Lower leg skin (tissue), 3 donors: ENCODE data around the gene TTC7B.

Source experiments
- POLR2A ChIP-seq, 2 donors: fragments of 450-650 bp; IDR thresholded peaks; one replicate each; pipeline ENCODE4 v1.6.1; 2016 to 2017; ENCODE audit warnings: antibody characterized with exemption in 2 of 2, mild to moderate bottlenecking in 1 of 2, moderate library complexity in 1 of 2
- TF ChIP-seq, protein P1 (sequence below), 3 donors: fragments of 450-650 bp; IDR thresholded peaks; one replicate each; pipeline ENCODE4 v1.5.1; 2016; ENCODE audit warnings: antibody characterized with exemption in 3 of 3, mild to moderate bottlenecking in 3 of 3, moderate library complexity in 2 of 3

DNA sequence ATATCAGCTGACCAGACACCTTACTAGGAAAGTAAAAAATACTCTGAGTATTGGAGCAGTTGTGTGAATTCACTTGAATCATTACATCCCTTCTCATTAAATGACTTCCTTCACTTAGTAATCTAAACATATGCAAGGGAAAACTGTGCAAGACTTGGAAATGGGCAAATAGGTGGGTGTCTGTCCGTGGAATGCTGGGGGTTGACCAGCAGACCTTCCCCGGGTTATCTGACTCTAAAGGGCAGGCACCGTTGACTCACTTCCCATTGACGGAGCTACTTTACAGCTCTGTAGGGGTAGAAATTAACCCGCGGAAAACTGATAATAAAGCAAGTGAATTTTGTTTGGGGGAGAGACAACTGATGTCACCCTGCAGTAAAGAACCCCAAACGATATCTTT lies 199.3 kb downstream of the TTC7B start:
- TF ChIP-seq, protein P1, sequence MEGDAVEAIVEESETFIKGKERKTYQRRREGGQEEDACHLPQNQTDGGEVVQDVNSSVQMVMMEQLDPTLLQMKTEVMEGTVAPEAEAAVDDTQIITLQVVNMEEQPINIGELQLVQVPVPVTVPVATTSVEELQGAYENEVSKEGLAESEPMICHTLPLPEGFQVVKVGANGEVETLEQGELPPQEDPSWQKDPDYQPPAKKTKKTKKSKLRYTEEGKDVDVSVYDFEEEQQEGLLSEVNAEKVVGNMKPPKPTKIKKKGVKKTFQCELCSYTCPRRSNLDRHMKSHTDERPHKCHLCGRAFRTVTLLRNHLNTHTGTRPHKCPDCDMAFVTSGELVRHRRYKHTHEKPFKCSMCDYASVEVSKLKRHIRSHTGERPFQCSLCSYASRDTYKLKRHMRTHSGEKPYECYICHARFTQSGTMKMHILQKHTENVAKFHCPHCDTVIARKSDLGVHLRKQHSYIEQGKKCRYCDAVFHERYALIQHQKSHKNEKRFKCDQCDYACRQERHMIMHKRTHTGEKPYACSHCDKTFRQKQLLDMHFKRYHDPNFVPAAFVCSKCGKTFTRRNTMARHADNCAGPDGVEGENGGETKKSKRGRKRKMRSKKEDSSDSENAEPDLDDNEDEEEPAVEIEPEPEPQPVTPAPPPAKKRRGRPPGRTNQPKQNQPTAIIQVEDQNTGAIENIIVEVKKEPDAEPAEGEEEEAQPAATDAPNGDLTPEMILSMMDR (IDR thresholded peaks at IDR 0.05) = no peak
- TF ChIP-seq POLR2A (IDR thresholded peaks at IDR 0.05) = no peak
